ENCODE measurements around the gene ZBTB45. TPM values are rescaled to one million over a fixed set of nuclear protein-coding genes. Genes with fewer than 3 reads are reported as not detected.

The ZBTB45 gene
- total RNA-seq, 2 experiments from 2014 or later, result 5.7 to 6.3 TPM

GRCh38 chr19:58466089-58466759 is 53.4 kb downstream of the ZBTB45 start:
- Mint-ChIP-seq H3K4me3 (peak overlapping the region; percentile 93), H3K27me3 (no peaks in the 10 kb centered on the region), H3K36me3 (ENCODE audit: low read depth) (peaks cover 22% of the 10 kb centered on the region), H3K9me3 (no peaks in the 10 kb centered on the region), H3K27ac (peak overlapping the region; percentile 83), H3K4me1 (ENCODE audit: low read depth) (peaks cover 22% of the 10 kb centered on the region)
- peaks cover 12% of the 10 kb centered on the region for H3K36me3 ChIP-seq (ENCODE audit: insufficient read depth, low read length)
- peak overlapping the region; percentile 68 for H3K4me3 ChIP-seq (ENCODE audit: low read length)
- intact Hi-C loops (cut with DNase I, micrococcal nuclease), result loop anchor here (1.0 to 5.0 kb wide), 5 partner anchors 9 to 79 kb away; partner anchors contain the start of genes RPS5 (in 1 of the 2), ZNF132 (in 1 of the 2) and ZNF324B (in 1 of the 2)
- POLR2A ChIA-PET, result interaction anchor here (0.7 to 1.0 kb wide), 3 partner anchors 9 to 15 kb away, joined by 3 read pairs; partner anchors contain the start of gene ZNF324B
- peaks cover 20% of the 10 kb centered on the region for H3K4me1 ChIP-seq (ENCODE audit: insufficient read depth, low read length)
- CTCF ChIA-PET, result interaction anchor here (1.6 kb wide), 1 partner anchor 48 kb away, joined by 6 read pairs; no protein-coding TSS in a partner anchor
- ATAC-seq (ENCODE audit: poor library complexity) (peak; percentile 14), DNase-seq (no peak)
- no peaks in the 10 kb centered on the region for H3K27me3 ChIP-seq (ENCODE audit: control insufficient read depth in 1 of 2, insufficient read depth in 2 of 2, low read length in 2 of 2)
- no peaks in the 10 kb centered on the region for H3K9me3 ChIP-seq (ENCODE audit: control insufficient read depth in 1 of 2, insufficient read depth in 1 of 2, low read length in 2 of 2)
- no peak overlapping the region for H3K27ac ChIP-seq (ENCODE audit: low read depth in 1 of 2, low read length in 2 of 2)
- TF ChIP-seq CTCF (IDR thresholded peaks at IDR 0.05), result no peak

Small RNA genes within 50 kb of the gene (microRNA-seq; reads per million reads assigned to microRNA genes)
- gene MIR6807 (ENCODE audit: borderline microRNAs expressed, borderline replicate concordance), result not detected

Other genes starting within 250 kb of the ZBTB45 start
- 1 to 10 TPM; 9.5 to 9.6 TPM for gene ZNF8, start 240.9 kb downstream of the ZBTB45 start, total RNA-seq
- gene ERVK3-1, start 214.4 kb downstream of the ZBTB45 start, total RNA-seq, result 100 to 1,000 TPM; 150 to 153 TPM
- under 1 TPM; 0.77 to 0.81 TPM for gene ZSCAN22, start 192.8 kb downstream of the ZBTB45 start, total RNA-seq
- gene A1BG, start 166.3 kb downstream of the ZBTB45 start, total RNA-seq, result 1 to 10 TPM; 7.6 to 8.4 TPM
- under 1 TPM; 0.28 to 0.55 TPM for gene ZNF497, start 157.1 kb downstream of the ZBTB45 start, total RNA-seq
- gene ZNF837, start 138.8 kb downstream of the ZBTB45 start, total RNA-seq, result 1 to 10 TPM in 1 of 2 experiments, under 1 TPM in 1; 0.71 to 1.0 TPM
- 1,000 to 10,000 TPM; 1,619 to 1,646 TPM for gene RPS5, start 132.5 kb downstream of the ZBTB45 start, total RNA-seq
- under 1 TPM in 1 of 2 experiments, not detected in 1; 0.55 TPM for gene RNF225, start 124.2 kb downstream of the ZBTB45 start, total RNA-seq
- gene ZNF584, start 111.2 kb downstream of the ZBTB45 start, total RNA-seq, result 1 to 10 TPM; 1.7 to 1.8 TPM
- 1 to 10 TPM; 1.0 to 1.4 TPM for gene ZNF132, start 79.7 kb downstream of the ZBTB45 start, total RNA-seq
- gene ZNF324B, start 68.2 kb downstream of the ZBTB45 start, total RNA-seq, result 1 to 10 TPM; 6.3 to 7.6 TPM
- 10 to 100 TPM; 24.3 to 25.2 TPM for gene ZNF324, start 52.7 kb downstream of the ZBTB45 start, total RNA-seq
- gene ZNF446, start 43.5 kb downstream of the ZBTB45 start, total RNA-seq, result 10 to 100 TPM; 13.6 to 14.6 TPM
- 1 to 10 TPM; 3.5 to 4.8 TPM for gene SLC27A5, start 7.8 kb downstream of the ZBTB45 start, total RNA-seq
- gene TRIM28, start 24.3 kb upstream of the ZBTB45 start, total RNA-seq, result 100 to 1,000 TPM; 549 to 553 TPM
- 10 to 100 TPM; 60.5 to 62.4 TPM for gene CHMP2A, start 35.3 kb upstream of the ZBTB45 start, total RNA-seq
- 10 to 100 TPM; 29.0 to 31.0 TPM for gene UBE2M, start 38.8 kb upstream of the ZBTB45 start, total RNA-seq
- 10 to 100 TPM; 21.0 to 21.1 TPM for gene MZF1, start 53.5 kb upstream of the ZBTB45 start, total RNA-seq